ENCODE measurements around the gene FTH1. TPM values are rescaled to one million over a fixed set of nuclear protein-coding genes. Genes with fewer than 3 reads are reported as not detected.

FTH1 gene
- total RNA-seq: 2,993 and 3,020 TPM in 2 replicates
- long read RNA-seq, transcript FTH1-201 (4 exons, 1,229 nt): major isoform, 1,500 of 1,538 reads
- long read RNA-seq, transcript FTH1-212 (5 exons, 825 nt): minor isoform, 7 of 1,538 reads
- long read RNA-seq, partial matches to known transcripts: 16 of 1,538 reads
- long read RNA-seq, other reads (novel, unspliced or antisense): 11 of 1,538 reads

DNA sequence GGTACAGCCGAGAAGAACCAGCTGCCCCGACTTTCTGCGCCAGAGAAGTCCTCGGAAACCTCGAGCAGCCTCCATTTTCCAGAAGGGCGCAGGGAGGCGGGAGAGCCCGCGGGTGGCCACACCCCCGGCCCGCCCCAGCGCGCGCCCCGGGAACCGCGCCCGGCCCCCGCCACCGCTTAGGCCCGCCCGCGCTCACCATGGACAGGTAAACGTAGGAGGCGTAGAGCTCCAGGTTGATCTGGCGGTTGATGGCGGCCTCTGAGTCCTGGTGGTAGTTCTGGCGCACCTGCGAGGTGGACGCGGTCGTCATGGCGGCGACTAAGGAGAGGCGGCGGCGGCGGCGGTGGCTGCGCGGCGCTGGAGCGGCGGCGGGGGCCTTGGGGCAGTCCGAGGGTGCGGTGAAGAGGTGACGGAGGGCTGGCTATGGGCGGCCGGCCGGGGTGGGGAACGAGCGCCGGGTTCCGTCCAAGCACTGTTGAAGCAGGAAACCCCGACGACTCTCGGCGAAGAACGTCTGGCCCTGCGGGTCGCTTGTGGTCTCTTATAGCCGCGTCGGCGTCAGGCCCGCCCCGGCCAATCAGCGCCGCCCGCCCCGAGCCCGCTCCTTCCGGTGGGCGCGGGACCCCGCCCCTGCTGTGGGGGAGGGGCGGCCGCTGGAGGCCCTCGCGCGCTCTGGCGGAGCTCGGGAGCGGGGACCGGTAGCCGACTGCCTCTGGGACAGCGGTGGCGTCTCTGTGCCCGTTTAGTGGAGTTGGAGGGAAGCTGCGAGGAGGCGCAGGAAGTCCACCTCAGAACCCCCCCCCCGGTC is at the start of gene FTH1:
Gene FTH1 (minus strand): TSS at position 519 of the 808 bp plus-strand sequence. CDS start 209 bp downstream, at position 310.
- peak within 1 kb of the TSS; percentile 92 for H3K4me3 Mint-ChIP-seq (ENCODE audit: unreplicated experiment)
- no peaks in the 10 kb centered on the region for H3K27me3 Mint-ChIP-seq (ENCODE audit: unreplicated experiment)
- peaks cover 75% of the 10 kb centered on the region for H3K4me1 Mint-ChIP-seq (ENCODE audit: unreplicated experiment)
- peak within 1 kb of the TSS; percentile 99 for H3K27ac Mint-ChIP-seq (ENCODE audit: unreplicated experiment)
- H3K36me3 Mint-ChIP-seq (ENCODE audit: unreplicated experiment): peaks cover 38% of the 10 kb centered on the region
- DNase-seq (ENCODE audit: extremely low spot score, unreplicated experiment): peak; percentile 97
- H3K9me3 Mint-ChIP-seq (ENCODE audit: unreplicated experiment): no peaks in the 10 kb centered on the region
- TF ChIP-seq, protein P1, sequence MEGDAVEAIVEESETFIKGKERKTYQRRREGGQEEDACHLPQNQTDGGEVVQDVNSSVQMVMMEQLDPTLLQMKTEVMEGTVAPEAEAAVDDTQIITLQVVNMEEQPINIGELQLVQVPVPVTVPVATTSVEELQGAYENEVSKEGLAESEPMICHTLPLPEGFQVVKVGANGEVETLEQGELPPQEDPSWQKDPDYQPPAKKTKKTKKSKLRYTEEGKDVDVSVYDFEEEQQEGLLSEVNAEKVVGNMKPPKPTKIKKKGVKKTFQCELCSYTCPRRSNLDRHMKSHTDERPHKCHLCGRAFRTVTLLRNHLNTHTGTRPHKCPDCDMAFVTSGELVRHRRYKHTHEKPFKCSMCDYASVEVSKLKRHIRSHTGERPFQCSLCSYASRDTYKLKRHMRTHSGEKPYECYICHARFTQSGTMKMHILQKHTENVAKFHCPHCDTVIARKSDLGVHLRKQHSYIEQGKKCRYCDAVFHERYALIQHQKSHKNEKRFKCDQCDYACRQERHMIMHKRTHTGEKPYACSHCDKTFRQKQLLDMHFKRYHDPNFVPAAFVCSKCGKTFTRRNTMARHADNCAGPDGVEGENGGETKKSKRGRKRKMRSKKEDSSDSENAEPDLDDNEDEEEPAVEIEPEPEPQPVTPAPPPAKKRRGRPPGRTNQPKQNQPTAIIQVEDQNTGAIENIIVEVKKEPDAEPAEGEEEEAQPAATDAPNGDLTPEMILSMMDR (IDR thresholded peaks at IDR 0.05): no peak

DNA sequence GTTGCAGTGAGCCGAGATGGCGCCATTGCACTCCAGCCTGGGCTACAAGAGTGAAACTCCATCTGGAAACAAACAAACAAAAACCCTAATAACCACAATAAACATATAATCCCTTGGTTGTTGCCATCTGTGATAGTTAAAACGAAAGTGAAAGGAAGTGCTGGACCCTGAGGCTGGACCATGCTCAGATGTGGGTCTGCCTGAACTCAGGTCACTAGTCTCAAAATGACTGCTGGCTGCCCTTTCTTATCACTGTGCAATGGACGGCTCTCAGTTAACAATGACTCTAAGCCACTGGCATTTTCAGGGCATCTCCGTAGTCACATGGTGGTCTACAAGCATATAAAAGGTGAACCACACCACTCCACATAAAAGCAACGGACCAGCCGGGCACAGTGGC is 48.2 kb upstream of the FTH1 start:
- TF ChIP-seq, protein P1 (IDR thresholded peaks at IDR 0.05): no peak
- no peak overlapping the region for H3K4me3 Mint-ChIP-seq (ENCODE audit: unreplicated experiment)
- no peaks in the 10 kb centered on the region for H3K27me3 Mint-ChIP-seq (ENCODE audit: unreplicated experiment)
- no peaks in the 10 kb centered on the region for H3K9me3 Mint-ChIP-seq (ENCODE audit: unreplicated experiment)
- no peaks in the 10 kb centered on the region for H3K36me3 Mint-ChIP-seq (ENCODE audit: unreplicated experiment)
- DNase-seq (ENCODE audit: extremely low spot score, unreplicated experiment): no peak
- no peak overlapping the region for H3K27ac Mint-ChIP-seq (ENCODE audit: unreplicated experiment)
- H3K4me1 Mint-ChIP-seq (ENCODE audit: unreplicated experiment): peaks cover 24% of the 10 kb centered on the region

DNA sequence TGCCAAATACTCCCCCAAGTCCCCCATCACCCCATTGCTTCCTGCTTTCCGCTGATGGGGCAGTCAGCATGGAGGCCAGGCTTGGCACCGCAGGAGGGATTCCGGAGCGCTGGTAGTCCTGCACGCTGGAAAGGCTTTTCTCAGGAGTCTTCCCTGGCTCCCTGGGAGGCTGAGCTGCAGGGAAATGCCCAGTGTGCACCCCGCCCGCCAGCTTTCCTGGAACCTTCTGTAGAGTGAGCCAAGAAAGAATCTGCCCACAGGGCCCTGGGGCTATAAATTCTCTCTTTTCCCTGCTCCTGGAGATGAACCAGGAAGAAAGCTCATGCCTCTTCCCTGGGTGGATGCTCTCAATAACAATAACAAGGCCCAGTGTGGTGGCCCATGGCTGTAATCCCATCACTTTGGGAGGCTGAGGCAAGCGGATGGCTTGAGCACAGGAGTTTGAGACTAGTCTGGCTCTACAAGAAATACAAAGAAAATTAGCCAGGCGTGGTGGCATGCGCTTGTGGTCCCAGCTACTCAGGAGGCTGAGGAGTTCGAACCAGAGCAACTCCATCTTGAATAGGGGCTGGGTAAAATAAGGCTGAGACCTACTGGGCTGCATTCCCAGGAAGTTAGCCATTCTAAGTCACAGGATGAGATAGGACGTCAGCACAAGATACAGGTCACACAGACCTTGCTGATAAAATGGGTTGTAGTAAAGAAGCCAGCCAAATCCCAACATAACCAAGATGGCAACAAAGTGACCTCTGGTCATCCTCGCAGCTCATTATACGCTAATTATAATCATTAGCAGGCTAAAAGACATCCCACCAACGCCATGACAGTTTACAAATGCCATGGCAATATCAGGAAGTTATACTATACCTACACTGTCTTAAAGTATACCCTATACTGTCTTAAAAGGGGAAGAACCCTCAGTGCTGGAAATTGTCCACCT is 46.4 kb upstream of the FTH1 start:
- peaks cover 24% of the 10 kb centered on the region for H3K4me1 Mint-ChIP-seq (ENCODE audit: unreplicated experiment)
- DNase-seq (ENCODE audit: extremely low spot score, unreplicated experiment): peak; percentile 89
- H3K9me3 Mint-ChIP-seq (ENCODE audit: unreplicated experiment): no peaks in the 10 kb centered on the region
- H3K27ac Mint-ChIP-seq (ENCODE audit: unreplicated experiment): peak overlapping the region; percentile 69
- TF ChIP-seq, protein P1 (IDR thresholded peaks at IDR 0.05): no peak
- H3K4me3 Mint-ChIP-seq (ENCODE audit: unreplicated experiment): no peak overlapping the region
- no peaks in the 10 kb centered on the region for H3K36me3 Mint-ChIP-seq (ENCODE audit: unreplicated experiment)
- H3K27me3 Mint-ChIP-seq (ENCODE audit: unreplicated experiment): no peaks in the 10 kb centered on the region

DNA sequence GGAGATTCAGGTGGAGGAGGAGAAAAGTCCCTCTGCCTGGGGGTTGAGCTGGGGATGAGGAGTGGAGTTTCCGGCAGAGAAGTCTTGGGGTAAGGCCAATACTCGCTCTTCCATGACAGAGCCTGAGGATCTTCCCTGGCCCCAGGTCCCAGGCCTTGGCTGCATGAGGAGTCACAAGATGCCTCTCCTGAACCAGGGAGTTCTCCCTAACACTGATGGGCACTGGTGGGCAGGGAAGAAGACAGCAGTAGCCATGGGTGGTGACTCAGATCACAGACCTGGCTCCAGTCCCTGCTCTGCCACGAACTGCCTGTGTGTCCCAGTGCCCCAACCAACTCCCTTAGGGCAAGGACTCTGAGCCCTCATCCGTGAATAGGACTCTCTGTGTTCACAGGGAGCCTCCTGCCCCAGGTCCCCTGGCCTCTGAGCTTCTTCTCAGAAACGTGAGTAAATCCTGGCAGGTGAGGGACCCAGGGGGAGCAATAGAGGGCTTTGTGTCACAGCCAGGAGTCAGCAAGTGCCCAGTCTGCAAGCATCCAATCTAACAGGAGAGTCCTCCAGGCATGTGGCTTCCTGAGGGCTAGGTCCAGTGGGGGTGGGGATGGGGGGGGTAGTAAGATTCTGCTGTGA is 45.5 kb upstream of the FTH1 start:
- H3K4me1 Mint-ChIP-seq (ENCODE audit: unreplicated experiment): peaks cover 24% of the 10 kb centered on the region
- H3K36me3 Mint-ChIP-seq (ENCODE audit: unreplicated experiment): no peaks in the 10 kb centered on the region
- no peak overlapping the region for H3K27ac Mint-ChIP-seq (ENCODE audit: unreplicated experiment)
- no peaks in the 10 kb centered on the region for H3K27me3 Mint-ChIP-seq (ENCODE audit: unreplicated experiment)
- TF ChIP-seq, protein P1 (IDR thresholded peaks at IDR 0.05): no peak
- DNase-seq (ENCODE audit: extremely low spot score, unreplicated experiment): no peak
- H3K9me3 Mint-ChIP-seq (ENCODE audit: unreplicated experiment): no peaks in the 10 kb centered on the region
- H3K4me3 Mint-ChIP-seq (ENCODE audit: unreplicated experiment): no peak overlapping the region
